ENCODE measurements around the gene SLC66A2. TPM values are rescaled to one million over a fixed set of nuclear protein-coding genes. Genes with fewer than 3 reads are reported as not detected.

SLC66A2 gene
- total and polyA plus RNA-seq, 2 donors = 14.8 to 47.8 TPM

DNA sequence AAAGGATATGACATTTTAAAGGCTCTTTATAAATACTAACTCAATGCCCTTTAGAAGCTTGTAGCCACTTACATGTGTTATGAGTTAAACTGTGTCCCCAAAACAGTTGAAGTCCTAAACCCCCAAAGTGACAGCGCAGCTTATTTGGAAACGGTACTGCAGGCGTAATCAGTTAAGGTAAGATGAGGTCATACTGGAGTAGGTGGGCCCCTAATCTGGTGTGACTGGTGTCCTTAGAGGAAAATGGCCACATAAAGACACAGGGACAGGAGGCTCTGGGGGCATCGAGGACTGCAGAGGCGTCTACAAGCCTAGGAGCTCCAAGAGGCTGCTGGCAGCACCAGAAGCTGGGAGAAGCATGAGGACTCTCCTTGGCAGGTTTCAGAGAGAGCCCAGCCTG lies 28.4 kb upstream of the SLC66A2 start:
- H3K4me1 ChIP-seq (ENCODE audit: insufficient read depth) = no peaks in the 10 kb centered on the region
- no peaks in the 10 kb centered on the region for H3K36me3 ChIP-seq (ENCODE audit: insufficient read depth)
- 92% methylated on average over 5 of the region's 5 CpGs for WGBS
- DNase-seq (ENCODE audit: extremely low spot score) = no peak
- H3K27ac ChIP-seq (ENCODE audit: low read depth) = no peak overlapping the region
- no peak overlapping the region for H3K4me3 ChIP-seq (ENCODE audit: low read depth, low read length)

DNA sequence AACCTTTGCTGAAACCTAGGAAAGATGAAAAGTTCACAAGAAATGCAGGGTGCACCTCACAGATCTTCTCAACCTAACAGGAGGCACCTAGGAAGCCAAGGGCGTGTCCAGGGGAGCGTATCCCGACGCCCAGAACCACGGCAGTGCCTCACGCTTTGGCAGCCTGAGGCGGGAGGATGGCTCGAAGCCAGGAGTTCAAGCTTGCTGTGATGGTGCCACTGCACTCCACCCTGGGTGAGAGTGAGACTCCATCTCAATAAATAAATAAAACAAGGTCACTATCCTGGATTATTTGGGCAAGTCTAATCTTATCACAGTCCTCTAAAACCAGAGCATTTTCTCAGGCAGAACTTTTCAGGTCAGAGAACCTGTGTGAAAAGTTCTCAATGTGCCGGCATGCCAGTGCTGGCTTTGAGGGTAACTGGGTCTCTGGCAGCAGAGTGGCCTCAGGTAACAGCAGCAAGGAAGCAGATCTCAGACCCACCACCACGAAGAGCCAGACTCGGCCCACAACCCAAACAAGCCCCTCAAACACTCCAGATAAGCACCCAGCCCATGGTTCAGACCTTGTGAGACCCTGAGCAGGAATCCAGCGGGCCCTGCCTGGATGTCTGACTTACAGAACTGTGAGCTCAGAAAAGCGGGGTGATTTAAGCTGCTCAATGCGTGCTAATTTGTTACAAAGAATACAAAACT lies 24.7 kb upstream of the SLC66A2 start:
- Histone ChIP-seq H3K36me3 (ENCODE audit: insufficient read depth) (peaks cover 2% of the 10 kb centered on the region), H3K4me1 (ENCODE audit: insufficient read depth) (no peaks in the 10 kb centered on the region), H3K27ac (ENCODE audit: low read depth) (no peak overlapping the region), H3K4me3 (ENCODE audit: low read depth, low read length) (no peak overlapping the region)
- 85% methylated on average over 14 of the region's 14 CpGs for WGBS
- DNase-seq (ENCODE audit: extremely low spot score) = no peak

DNA sequence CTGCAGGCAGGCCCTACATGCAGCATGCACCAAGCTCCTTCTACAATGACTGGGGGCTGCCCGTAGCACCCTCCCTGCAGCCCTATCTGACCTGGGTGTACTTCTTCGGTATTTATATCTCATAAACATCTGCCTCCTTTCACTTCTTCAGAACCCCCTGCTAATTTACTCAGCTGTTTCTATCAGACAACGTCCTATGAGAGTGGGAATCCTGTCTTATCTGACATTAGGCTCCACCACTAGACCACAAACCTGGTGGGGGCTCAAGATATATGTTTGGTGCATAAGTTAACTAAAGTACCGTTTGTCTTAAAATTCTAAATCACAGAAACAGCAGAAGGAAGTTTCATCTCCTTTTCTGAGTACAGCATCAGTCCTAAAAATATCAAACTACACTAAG lies 23.6 kb upstream of the SLC66A2 start:
- 75% methylated on average over 4 of the region's 4 CpGs for WGBS
- no peaks in the 10 kb centered on the region for H3K4me1 ChIP-seq (ENCODE audit: insufficient read depth)
- no peak overlapping the region for H3K4me3 ChIP-seq (ENCODE audit: low read depth, low read length)
- DNase-seq (ENCODE audit: extremely low spot score) = no peak
- H3K27ac ChIP-seq (ENCODE audit: low read depth) = no peak overlapping the region
- peaks cover 2% of the 10 kb centered on the region for H3K36me3 ChIP-seq (ENCODE audit: insufficient read depth)

DNA sequence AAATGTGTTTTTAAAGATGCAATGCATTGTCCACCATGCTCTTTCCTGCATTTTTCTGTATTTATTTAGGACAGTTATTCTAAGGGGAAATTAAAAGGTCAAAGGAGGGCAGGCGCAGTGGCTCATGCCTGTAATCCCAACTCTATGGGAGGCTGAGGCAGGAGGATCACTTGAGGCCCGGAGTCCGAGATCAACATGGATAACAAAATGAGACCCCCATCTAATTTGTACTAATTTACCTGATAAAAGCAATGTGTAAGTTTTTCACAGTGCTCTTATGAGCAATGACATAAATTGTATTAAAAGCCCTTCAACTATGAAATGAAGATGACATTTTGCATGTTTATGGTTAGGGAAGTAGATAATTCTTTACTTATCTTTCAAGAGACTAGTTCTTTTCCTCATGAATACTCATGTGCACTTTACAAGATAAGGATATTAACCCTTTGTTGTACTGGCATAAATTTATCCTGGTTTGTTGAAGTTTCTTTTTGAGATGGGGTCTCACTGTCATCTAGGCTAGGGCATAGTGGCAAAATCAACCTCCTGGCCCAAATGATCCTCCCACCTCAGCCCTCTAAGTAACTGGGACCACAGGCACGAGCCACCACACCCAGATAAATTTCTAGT lies 22.7 kb upstream of the SLC66A2 start:
- peaks cover 2% of the 10 kb centered on the region for H3K36me3 ChIP-seq (ENCODE audit: insufficient read depth)
- no peak overlapping the region for H3K4me3 ChIP-seq (ENCODE audit: low read depth, low read length)
- 95% methylated on average over 4 of the region's 4 CpGs for WGBS
- no peaks in the 10 kb centered on the region for H3K4me1 ChIP-seq (ENCODE audit: insufficient read depth)
- H3K27ac ChIP-seq (ENCODE audit: low read depth) = no peak overlapping the region
- no peak for DNase-seq (ENCODE audit: extremely low spot score)

DNA sequence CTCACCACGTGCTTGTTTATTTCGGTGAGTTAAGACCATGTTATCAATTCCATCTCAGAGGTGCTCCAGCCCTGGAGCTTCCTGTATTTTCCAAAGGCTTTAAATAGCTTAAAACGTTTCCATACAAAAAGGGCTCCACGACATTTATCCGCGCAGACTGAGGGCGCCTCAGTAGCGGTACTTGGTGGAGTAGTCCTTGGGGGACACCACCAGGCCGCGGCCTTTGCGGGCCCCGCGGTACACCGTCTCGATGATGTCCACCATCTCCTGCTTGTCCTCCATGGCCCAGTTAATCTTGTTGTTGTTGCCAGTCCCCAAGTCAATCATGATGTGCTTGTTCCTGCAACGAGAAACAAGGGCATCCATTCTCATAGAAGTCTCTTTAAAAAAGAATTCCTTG lies 22.1 kb upstream of the SLC66A2 start:
- H3K36me3 ChIP-seq (ENCODE audit: insufficient read depth) = peaks cover 2% of the 10 kb centered on the region

DNA sequence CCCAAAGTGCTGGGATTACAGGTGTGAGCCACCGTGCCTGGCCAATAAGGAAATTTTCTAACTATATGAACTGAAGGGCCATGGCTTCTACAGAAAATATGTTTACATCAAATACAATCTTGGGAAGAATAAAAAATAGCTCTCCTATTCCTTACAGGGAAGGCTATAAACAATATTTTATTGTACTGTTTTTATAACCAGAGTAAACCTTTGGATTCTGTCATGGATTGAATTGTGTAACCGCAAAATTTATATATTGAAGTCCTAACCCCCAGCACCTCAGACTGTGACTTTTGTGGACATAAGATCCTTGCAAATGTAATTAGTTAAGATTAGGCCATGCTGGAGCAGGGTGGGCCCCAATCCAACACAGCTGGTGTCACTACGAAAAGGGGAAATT lies 21.3 kb upstream of the SLC66A2 start:
- H3K4me1 ChIP-seq (ENCODE audit: insufficient read depth) = no peaks in the 10 kb centered on the region
- no peak overlapping the region for H3K4me3 ChIP-seq (ENCODE audit: low read depth, low read length)
- no peak for DNase-seq (ENCODE audit: extremely low spot score)
- peaks cover 2% of the 10 kb centered on the region for H3K36me3 ChIP-seq (ENCODE audit: insufficient read depth)
- no peak overlapping the region for H3K27ac ChIP-seq (ENCODE audit: low read depth)
- 96% methylated on average over 3 of the region's 3 CpGs for whole genome bisulfite sequencing

More for the DNA sequence above, 22.1 kb upstream of the SLC66A2 start:
- DNase-seq (ENCODE audit: extremely low spot score) = no peak
- WGBS = 91% methylated on average over 16 of the region's 16 CpGs
- no peak overlapping the region for H3K27ac ChIP-seq (ENCODE audit: low read depth)
- H3K4me1 ChIP-seq (ENCODE audit: insufficient read depth) = no peaks in the 10 kb centered on the region
- no peak overlapping the region for H3K4me3 ChIP-seq (ENCODE audit: low read depth, low read length)

DNA sequence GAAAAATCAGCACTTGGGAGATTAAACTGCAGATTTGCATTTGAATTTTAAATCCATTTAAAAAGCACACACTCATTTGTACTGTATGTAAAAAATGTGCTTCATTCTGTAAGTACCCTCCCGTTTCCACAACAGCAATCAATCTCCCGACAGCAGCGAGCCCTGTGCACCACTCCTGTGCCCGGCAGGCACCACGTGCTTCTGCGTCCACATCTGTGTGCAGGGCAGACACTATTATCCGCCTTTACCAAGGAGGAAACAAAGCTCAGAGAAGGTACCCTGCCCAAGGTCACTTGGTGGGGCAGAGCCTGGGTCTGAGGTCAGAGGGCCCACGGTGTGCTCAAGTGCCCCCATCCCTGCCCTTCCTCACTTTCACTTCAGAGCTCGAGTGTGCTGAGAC lies 20.5 kb upstream of the SLC66A2 start:
- H3K4me3 ChIP-seq (ENCODE audit: low read depth, low read length) = no peak overlapping the region
- no peak for DNase-seq (ENCODE audit: extremely low spot score)
- no peaks in the 10 kb centered on the region for H3K4me1 ChIP-seq (ENCODE audit: insufficient read depth)
- no peak overlapping the region for H3K27ac ChIP-seq (ENCODE audit: low read depth)
- 94% methylated on average over 9 of the region's 9 CpGs for WGBS
- H3K36me3 ChIP-seq (ENCODE audit: insufficient read depth) = peaks cover 2% of the 10 kb centered on the region

DNA sequence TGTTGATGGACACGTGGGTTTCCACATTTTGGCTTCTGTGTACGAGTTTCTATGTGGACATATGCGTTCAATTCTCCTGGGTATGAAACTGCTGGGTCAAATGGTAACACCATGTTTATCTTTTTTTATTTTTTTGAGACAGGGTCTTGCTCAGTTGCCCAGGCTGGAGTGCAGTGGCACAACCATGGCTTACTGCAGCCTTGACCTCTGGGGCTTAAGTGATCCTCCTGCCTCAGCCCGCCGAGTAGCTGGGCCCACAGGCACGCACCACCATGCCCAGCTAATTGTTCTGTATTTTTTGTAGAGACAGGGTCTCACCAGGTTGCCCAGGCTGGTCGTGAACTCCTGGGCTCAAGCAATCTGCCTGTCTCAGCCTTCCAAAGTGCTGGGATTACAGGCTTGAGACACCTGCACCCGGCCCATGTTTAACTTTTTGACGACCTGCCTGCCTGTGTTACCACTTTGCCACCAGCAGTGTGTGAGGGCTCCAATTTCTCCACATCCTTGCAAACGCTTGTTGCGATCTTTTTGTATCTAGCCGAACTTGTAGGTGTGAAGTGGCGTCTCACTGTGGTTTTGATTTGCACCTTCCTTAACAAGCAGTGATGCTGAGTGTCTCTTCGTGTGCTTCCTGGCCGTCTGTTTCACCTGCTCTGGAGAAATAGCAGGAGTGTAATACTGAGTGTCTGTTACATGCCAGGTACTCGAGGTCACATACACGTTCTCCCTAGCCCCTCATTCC lies 19.9 kb upstream of the SLC66A2 start:
- H3K36me3 ChIP-seq (ENCODE audit: insufficient read depth) = peaks cover 2% of the 10 kb centered on the region
- no peak overlapping the region for H3K4me3 ChIP-seq (ENCODE audit: low read depth, low read length)
- no peak overlapping the region for H3K27ac ChIP-seq (ENCODE audit: low read depth)
- 92% methylated on average over 17 of the region's 17 CpGs for WGBS
- DNase-seq (ENCODE audit: extremely low spot score) = no peak
- no peaks in the 10 kb centered on the region for H3K4me1 ChIP-seq (ENCODE audit: insufficient read depth)

DNA sequence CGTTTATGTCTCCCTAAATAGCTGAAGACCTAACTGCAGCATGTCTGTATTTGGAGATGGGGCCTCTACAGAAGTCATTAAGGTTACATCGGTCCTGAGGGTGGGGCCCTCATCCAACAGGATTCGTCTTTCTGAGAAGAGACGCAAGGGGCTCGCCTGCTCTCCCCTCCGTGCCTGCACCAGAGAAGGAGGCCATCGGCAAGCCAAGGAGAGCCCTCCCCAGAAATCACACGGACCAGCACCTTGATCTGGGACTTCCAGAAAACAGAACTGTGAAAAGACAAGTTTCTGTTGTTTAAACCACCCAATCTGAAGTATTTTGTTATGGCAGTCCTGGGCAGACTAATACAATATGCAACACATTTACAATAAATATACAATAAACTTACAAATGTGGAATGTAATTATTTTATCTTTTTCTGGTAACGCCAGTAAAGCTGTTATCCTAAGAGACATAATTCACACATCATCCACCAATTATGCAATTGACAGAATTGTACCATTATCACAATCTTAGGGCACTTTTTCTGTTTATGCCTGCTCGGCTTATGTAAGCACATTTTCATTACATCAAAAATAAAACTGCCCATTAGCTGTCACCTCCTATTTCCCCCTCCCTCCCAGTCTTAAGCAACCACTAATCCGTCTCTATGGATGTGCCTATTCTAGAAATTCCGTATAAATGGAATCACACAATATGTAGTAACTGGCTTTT lies 19.1 kb upstream of the SLC66A2 start:
- WGBS = 86% methylated on average over 12 of the region's 12 CpGs
- no peak for DNase-seq (ENCODE audit: extremely low spot score)
- H3K36me3 ChIP-seq (ENCODE audit: insufficient read depth) = peaks cover 2% of the 10 kb centered on the region

DNA sequence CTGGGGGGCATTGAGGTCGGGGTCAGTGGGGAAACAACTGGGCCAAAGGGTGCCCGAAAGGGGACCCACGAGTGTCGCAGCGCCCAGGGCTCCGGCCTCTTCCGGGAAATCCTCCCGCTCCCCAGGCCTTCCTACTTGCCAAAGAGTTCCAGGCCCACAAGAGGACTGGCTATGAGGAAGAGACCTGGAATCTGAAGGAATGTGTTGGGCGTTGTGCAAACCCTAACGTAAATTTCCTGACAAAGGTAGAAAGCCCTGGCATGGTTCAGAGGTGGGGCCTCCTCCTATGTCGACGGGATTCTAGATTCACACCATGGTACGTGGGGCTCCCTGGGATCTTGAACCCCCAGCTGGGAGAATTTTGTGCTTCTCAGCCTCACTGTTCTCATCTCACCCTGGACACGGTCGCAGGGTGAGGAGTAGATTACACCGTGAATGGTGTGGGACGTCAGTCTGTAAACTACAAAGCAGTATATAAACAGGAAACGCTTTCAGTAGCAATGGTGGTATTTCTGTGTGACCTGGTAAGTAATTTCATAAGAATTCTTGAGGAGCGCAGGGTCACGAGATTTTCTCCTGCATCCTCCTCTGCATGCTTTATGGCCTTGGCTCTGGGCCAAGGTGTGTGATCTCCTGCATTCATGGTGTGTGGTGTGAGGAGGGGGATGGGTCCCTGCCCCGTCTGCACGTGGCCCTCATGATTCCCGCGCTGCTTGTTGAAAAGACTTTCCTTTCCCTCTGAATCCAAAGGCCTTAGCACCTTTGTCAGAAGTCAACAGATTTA lies 13.9 kb upstream of the SLC66A2 start:
- peak overlapping the region; percentile 87 for H3K27ac ChIP-seq (ENCODE audit: low read depth)
- 21% methylated on average over 24 of the region's 24 CpGs for WGBS
- no peak for DNase-seq (ENCODE audit: extremely low spot score)

More for the DNA sequence above, 19.1 kb upstream of the SLC66A2 start:
- Histone ChIP-seq H3K4me1 (ENCODE audit: insufficient read depth) (no peaks in the 10 kb centered on the region), H3K4me3 (ENCODE audit: low read depth, low read length) (no peak overlapping the region), H3K27ac (ENCODE audit: low read depth) (no peak overlapping the region)

DNA sequence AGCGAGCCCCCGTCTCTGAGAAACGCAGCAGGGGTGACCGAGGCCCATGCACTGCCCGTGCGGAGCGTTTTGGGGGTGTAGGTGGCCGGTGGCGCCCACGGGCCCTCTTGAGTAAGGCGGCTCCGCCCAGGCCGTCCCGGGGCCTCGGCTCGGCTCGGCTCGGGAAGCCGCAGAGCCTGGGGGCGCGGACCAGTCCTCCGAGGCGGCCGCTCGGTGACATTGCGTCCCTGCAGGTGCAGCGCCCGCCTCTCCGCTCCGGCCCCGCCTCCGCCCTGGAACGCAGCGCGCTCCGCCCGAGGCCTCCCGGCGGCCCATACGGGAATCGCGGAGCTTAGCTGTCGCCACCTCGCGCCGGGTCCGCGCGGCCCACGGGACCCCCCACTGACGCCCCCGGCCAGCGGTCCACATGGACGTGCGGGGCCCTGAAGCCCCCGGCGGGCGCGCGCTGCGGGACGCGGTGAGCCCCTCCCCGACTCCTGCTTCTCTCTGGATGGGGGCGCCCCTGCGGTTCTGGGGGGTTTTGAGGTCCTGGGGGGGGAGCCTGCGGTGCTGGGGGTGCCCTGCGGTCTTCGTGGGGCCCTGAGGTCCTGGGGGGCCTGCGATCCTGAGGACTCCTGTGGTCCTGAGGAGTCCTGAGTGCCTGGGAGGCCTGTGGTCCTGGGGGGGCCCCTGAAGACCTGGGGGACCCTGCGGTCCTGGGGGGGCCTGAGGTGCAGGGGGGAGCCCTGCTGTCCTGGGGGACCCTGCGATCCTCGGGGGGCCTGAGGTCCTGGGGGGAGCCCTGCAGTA lies 13.1 kb upstream of the SLC66A2 start, which contains the start of gene HSBP1L1:
Gene HSBP1L1, plus strand, starts transcription at position 314 of the 789 bp plus-strand sequence. Its CDS starts 93 bp downstream, at position 407.
- Histone ChIP-seq H3K4me1 (ENCODE audit: insufficient read depth) (no peaks in the 10 kb centered on the region), H3K36me3 (ENCODE audit: insufficient read depth) (no peaks in the 10 kb centered on the region), H3K27ac (ENCODE audit: low read depth) (peak within 1 kb of the TSS; percentile 87), H3K4me3 (ENCODE audit: low read depth, low read length) (peak within 1 kb of the TSS; percentile 86)
- DNase-seq (ENCODE audit: extremely low spot score) = no peak
- 4% methylated on average over 73 of the region's 73 CpGs for WGBS

More for the DNA sequence above, 13.9 kb upstream of the SLC66A2 start:
- Histone ChIP-seq H3K4me1 (ENCODE audit: insufficient read depth) (no peaks in the 10 kb centered on the region), H3K4me3 (ENCODE audit: low read depth, low read length) (peak overlapping the region; percentile 86), H3K36me3 (ENCODE audit: insufficient read depth) (no peaks in the 10 kb centered on the region)

DNA sequence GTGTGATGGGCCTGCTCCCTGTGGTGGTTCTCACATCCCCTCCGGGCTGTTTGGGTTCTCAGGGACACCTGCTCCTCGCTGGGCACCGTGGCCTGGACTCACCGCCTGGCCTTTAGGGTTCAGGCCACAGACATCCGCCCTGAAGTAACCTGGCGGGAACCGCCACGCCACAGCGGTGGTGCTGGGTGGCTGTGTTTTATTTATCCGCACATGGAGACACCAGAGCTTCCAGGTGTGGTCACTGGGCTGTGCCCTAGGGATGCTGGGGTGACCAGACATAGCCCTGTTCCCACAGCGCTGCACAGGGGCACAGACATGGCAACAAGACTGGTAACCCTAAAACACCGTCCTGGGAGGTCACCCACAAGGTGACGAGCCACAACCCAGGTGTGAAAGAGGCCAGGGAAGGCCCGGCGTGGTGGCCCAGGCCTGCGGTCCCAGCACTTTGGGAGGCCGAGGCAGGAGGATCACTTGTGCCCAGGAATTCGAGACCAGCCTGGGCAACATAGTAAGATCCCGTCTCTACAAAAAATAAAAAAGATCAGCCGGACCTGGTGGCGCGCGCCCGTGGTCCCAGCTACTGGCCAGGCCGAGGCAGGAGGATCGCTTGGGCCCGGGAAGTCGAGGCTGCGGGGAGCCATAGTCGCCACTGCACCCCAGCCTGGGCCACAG lies 12.3 kb upstream of the SLC66A2 start:
- no peaks in the 10 kb centered on the region for H3K4me1 ChIP-seq (ENCODE audit: insufficient read depth)
- WGBS = 90% methylated on average over 30 of the region's 30 CpGs
- H3K27ac ChIP-seq (ENCODE audit: low read depth) = peak overlapping the region; percentile 38
- H3K4me3 ChIP-seq (ENCODE audit: low read depth, low read length) = peak overlapping the region; percentile 86
- no peaks in the 10 kb centered on the region for H3K36me3 ChIP-seq (ENCODE audit: insufficient read depth)
- DNase-seq (ENCODE audit: extremely low spot score) = no peak
